Sigmoid colon (tissue), 4 donors: ENCODE results near the gene CRYBG3.

Experiments
- CTCF ChIP-seq, 4 experiments: fragments of 450-650 bp in 3 of 4; fragments of 200-600 bp in 1 of 4; IDR thresholded peaks; one replicate each; pipeline ENCODE4 v1.5.1; 2016 to 2019; ENCODE audit warnings: antibody characterized with exemption in 4 of 4, mild to moderate bottlenecking in 3 of 4, moderate library complexity in 2 of 4
- EP300 ChIP-seq, 4 donors: sonication (generic); formaldehyde crosslinking; IDR thresholded peaks; one replicate each; pipeline ENCODE4 v1.6.1; 2017; ENCODE audit warnings: antibody characterized with exemption in 4 of 4
- POLR2A ChIP-seq, 2 donors: fragments of 450-650 bp; IDR thresholded peaks; one replicate each; pipeline ENCODE4 v1.6.1; 2016; ENCODE audit warnings: antibody characterized with exemption in 2 of 2, mild to moderate bottlenecking in 2 of 2, moderate library complexity in 2 of 2
- POLR2AphosphoS5 ChIP-seq, 4 donors: sonication (generic); formaldehyde crosslinking; IDR thresholded peaks; one replicate each; pipeline ENCODE4 v1.6.1; 2017; ENCODE audit warnings: antibody characterized with exemption in 4 of 4

- TF ChIP-seq CTCF (IDR thresholded peaks at IDR 0.05) (no peak), POLR2A (IDR thresholded peaks at IDR 0.05) (no peak), POLR2AphosphoS5 (IDR thresholded peaks at IDR 0.05) (no peak), EP300 (IDR thresholded peaks at IDR 0.05) (no peak)
These were observed 109.4 kb downstream of the CRYBG3 start for GRCh38 chr3:97931218-97931617.
